GM15510 (cell line): ENCODE results near the gene UROS.

Source experiments
- POLR2A ChIP-seq: IDR thresholded peaks from 3 replicates; pipeline ENCODE4 v1.6.1; 2011; ENCODE audit warnings: borderline replicate concordance; ENCODE audit not compliant: insufficient read length; ENCODE audit errors: extremely low read depth

UROS gene

DNA sequence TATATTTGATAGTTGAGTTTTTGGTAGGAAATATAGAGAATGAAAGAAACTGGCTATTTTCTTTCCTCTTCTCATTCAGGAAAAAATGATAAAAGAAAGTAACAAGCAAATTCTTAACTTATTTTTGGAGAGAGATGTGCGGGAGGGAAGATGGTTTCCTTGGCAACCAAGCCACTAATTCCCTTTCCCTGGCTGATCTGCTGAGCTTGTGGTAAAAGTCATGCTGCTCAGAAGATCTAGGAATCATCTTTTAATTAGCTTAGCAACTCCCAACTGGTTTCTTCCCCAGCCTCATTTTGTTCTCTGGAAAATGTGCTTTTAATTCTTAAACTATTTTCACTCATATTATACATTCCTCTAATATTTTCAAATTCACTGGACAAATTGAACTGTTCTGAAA, 11.8 kb downstream of the UROS start:
- no peak for TF ChIP-seq POLR2A

DNA sequence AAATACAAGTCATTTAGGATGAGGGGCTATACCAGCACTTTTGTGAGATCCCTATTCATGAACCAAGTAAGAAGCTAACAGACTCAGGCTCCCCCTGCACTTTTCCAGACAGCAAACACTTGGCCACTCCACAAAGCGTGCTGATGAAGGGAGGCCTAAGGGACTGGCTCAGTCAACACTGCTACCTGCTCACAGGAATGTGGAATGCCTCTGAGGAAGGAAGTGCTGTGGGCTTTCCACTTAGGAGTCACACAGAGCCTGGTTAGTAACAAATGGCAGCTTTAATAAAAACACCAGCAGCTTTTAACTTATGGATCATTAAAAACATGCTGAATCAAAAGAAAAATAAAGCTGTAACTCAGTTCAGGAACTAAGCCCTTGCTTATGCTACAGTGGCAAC, 15.0 kb downstream of the UROS start:
- no peak for TF ChIP-seq POLR2A

DNA sequence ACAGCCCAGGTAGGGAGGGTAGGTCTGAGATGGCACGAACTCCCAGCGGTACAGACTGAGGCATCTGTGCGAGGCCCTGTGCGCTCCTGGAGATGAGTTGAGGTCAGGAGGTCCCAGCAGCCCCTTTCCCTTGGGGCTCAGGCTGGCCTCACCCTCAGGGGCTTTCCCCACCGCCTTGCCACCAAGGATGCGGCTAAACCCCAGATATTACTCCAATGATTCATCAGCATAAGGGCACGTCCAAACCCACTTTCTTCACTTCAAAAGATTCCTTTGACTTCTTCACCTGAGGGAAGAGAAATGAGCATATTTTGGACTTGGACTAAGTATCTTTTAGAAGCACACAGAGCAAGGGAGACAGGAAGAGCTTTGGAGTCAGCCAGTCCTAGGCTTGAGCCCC, 20.3 kb downstream of the UROS start:
- no peak for TF ChIP-seq POLR2A

DNA sequence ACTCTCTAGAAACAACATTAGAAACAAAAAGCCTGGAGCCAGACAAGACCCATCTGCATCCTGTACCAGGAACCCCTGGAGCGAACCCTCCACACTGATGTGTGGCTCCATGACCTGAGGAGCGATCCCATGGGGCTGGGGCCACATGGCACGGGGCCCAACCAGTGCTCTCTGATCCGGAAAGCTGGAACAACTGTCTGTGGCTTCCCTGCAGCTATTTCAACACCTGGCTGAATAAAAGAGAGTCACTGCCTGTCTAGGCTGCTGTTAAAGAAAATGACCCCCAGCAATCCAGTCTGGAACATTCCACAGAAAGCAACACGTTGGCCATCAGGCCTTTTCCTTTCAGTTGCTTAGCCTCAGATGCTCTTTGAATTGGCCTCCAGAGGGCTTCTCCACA, 20.9 kb downstream of the UROS start:
- no peak for TF ChIP-seq POLR2A

DNA sequence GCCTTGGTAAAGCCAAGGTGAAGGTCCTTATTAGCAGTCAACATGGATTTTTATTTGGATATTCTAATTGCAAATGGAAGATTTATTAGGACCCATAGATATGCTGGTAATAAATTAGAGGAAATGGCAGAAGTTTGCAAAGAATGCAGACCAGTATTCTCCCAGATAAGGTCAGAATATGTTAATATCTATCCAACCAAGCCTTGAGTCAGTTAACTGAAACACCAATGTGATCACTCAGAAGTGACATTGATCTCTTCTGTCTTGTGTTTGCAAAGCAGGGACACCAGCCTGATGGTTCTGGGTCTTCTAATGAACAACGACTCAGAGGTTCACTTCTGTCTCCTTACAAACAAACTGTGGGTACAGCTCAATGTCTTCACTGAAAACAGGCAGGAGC, 21.5 kb downstream of the UROS start:
- TF ChIP-seq POLR2A: no peak

DNA sequence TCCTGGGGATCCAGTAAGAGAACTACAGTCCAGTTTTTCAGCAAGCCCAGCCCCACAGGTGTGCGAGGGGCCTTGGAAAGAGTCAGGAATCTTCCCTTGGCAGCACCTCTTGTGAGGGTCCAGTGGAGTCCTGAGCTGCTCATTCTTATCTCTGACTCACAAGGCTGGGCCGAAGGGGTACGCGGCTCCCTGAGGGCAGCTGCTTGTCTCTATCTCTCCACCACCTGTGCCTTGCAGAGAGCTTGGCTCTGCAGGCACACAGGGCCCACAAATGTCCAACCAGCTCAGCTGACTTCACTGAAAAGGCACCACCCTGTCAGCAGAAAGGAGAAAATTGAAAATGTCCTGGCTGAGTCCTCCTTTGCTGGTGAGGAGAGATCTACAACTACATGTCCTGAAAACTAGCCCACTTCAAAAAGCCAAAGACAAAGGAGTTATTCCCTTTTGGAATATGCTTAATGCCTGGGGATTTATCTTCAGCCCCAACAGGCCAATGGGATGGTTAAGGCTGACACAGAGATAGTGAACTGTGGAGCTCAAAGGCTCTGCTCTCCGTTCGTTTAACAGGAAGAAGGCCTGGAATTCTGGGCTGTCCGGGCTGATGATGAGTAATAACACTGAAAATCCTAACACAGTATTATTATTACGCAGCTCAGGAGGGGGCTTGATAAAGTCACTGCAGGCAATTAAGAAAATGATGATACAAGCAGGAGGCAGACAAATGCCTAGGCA, 23.4 kb downstream of the UROS start:
- TF ChIP-seq POLR2A: no peak

DNA sequence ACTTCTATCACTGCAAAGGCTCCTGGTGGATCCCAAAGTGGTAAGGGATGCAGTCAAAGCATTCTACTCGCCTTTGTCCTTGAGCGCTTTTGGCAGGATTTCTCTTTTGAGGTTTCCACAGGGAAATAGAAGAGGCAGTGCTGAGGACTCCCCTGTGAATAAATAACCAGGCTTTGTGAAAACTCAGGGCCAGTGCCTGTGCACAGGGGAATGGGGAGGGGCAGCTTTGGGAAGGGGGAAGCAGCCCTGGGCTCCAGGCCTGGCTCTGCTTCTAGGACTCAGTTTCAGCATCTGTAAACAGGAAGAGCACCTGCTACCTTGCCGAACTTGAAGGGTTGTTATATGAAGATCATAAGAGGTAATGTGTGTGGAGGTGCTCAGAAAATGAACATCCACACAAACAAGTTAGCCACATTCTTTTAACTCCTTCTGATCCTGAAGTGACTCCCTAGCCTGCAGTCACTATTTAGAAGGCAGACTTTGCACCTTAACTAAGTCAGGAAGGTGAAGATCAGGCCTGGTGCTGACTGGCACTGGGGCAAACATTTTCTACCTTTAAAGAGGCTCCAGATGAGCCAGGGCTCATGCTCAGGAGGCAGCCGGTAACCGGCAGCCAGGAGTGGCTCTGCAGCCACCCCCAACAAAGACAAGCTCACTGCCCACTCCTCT, 24.9 kb downstream of the UROS start:
- no peak for TF ChIP-seq POLR2A

DNA sequence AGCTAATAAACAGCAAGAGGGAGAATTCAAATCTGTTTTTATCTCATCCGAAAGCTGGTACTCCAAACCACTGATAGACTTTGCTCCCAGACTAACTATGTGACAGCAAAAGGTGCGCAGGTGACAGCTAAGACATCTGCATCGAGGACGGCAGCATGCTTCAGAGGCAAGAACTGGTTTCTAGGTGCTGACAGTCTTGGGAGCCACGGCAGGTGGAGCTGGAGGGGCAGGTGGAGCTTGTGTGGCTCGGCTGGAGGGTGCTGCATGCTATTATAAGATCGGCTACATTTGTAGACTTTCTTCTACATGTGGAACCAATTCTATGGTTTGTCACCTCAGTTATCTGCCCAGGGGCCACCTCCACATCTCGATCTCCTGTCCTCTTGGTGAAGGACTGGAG, 25.6 kb downstream of the UROS start:
- no peak for TF ChIP-seq POLR2A

DNA sequence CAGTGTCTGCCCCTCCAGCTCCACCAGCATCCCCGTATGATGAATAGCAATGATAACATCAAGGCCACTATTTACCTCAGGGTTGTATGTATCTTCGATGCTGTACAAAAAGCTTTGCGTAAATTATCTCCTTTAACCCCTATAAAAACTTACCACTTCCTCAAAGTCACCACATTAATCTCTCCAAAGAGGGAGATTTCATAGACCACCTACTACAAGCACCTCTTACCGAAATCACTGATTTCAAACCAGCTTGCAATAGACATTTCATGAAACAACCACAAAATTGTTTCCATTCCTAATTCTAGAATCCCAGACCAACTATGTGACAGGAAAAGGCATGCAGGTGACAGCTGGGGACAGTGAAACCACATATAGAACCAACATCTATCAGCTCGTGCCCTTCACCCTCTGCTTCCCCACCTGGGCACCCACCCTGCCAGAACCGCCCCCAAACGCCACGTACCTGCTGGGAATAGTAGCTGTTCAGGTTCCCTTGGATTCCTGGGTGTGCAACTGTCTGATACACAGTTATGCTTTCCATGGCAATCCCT, 27.3 kb downstream of the UROS start:
- no peak for TF ChIP-seq POLR2A

DNA sequence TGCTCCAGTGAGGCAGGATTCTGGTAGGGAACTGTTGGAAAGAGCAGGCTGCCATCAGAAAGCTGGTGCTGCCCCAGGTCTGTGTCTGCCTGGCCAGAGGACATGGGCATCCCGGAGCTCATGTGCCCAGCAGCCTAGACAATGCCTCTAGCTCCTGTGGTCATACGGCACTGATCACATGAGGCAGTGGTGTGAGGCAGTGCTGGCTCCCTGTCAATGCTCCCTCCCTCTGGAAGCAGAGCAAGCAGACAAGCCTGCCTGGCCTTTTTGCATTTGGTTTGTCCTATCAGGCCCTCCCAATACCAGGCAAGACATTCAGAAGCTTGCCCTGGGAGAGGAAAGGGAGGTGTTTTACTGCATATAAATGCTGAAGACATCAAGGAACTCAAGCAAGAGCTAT, 27.9 kb downstream of the UROS start:
- no peak for TF ChIP-seq POLR2A

DNA sequence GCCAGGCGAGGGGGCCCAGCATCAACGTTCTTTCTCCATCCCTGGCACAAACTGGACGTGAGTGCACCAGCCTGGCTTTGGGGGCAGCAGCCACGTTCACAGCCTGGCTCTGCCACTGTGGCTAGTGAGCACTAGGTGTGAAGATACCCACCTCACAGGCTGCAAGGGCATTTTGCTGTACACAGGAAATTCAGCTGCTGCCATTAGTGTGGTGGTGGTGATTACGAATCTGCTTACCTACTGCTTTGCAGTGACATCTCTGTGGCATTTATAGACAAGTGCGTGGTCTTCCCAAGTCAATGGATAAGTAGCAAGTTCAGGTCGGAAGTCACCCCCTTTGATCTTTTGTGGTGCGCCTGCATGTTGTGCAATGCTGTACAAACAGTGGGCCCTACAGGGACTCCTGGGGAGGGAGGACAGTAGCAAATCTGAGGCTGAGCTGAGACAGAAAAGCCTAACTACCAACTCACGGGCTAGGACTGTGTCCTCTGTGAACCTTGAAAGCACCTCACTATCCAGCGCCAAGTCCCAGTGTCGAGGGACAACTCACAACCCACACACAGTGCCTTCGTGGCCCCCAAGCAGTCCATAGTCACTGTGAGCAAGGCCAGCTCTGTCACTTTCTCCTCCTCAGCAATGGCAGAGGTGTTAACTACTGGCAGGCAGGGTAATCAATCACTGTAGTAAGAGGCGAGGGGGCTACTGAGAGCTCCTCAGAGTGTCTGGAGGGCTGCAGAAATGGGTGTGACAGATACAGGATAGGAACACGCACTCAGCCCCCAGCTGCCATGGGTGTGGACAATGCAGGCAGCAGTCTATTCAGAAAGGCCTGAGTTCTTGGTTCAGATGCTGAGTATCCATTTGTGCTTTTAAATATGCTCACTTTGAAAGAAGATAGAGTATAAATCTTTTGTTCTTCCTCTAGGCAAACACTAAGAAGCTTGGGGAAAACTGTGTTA, 30.4 kb downstream of the UROS start:
- TF ChIP-seq POLR2A: no peak

DNA sequence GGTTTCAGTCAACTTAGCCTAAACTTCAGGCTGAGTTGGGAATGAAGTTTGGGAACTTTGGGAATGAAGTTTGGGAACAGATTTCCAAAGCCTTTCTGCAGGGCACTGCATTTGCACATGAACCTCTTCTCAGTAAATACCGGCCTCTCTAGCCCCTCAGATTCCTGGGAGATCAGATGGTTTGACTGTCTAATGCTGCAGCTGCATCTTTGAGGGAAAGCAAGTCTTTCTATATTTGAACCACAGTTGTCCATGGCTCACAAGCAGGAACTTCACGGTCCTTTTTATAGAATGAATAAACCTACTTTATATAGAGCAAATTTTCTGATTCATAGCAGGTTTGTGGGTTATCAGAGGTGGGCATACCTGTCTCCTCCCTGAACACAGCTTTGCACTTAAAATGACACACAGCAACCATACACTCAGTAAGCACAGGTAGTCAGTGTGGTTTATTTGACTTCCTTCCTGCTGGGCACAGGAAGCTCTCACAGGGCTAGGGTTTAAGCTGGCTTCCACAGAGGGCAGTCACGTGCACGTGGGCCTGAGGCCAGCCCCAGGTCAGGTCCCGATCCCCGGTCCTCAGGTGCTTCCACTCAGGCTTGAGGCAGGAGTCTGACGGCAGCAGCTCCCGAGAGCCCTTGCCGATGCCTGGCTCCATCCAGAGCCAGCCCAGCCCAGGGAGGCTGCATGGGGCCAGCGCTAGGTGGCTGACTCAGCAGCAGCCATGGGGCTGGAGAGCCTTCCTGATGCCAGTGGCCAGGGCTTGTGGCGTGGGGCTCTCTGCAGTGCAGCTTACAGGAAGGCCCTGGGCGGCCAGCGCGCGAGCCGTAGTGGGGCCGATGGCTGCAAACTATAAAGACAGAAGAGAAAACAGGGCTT, 34.7 kb downstream of the UROS start:
- no peak for TF ChIP-seq POLR2A

DNA sequence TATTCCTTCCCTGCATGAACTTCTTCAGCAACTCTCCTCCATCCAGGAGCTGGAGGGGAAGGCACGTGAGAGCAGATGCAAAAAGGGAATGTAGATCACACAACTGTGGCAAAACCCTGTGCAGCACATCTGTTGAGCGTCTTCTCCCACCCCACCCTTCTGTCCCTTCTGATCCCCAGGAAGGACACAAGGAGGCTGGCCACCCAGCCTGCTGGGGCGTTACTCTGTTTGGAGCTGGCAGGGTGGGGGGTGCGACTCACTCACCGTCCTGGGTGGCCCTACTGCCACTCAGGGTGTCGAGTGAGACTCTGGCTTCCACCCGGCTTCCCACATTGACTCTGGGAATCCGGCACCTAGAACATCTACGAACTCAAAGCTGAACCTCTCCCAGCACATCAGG, 37.3 kb downstream of the UROS start:
- no peak for TF ChIP-seq POLR2A

DNA sequence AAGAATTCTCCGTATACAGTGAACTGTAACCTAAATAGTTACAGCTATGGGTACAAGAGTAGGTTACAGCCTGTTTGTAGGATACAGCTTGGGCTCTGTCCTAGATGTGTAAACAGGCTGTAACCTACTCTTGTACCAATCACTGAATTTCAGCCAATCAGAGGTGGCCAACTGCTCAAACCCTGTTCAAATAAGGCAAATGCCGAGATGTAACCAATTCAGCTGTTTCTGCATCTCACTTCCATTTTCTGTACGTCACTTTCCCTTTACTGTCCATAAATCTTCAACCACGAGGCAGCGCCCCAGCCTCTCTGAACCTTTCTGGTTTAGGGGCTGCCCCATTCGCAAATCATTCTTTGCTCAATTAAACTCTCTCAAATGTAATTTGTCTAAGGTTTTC, 39.1 kb downstream of the UROS start:
- no peak for TF ChIP-seq POLR2A
